ENCODE results near the gene PAGE3.

PAGE3 gene

GRCh38 chrX:55264816-55265215 is at the start of gene PAGE3:
PAGE3 (minus strand) TSS chrX:55264916; CDS start chrX:55263903, 1,013 bp downstream.
- DNase-seq = no peak

GRCh38 chrX:55312655-55313054 is 47.9 kb upstream of the PAGE3 start:
- no peak for DNase-seq

- no peak for DNase-seq
Observed at GRCh38 chrX:55290963-55291362, 26.2 kb upstream of the PAGE3 start.

GRCh38 chrX:55279832-55280231 is 15.1 kb upstream of the PAGE3 start:
- DNase-seq = no peak

- no peak for DNase-seq
Observed at GRCh38 chrX:55260806-55261205, 3.9 kb downstream of the PAGE3 start.

GRCh38 chrX:55253528-55253927 is 11.2 kb downstream of the PAGE3 start:
- no peak for DNase-seq

GRCh38 chrX:55240788-55241340 is 23.9 kb downstream of the PAGE3 start:
- no peak for DNase-seq

- DNase-seq = no peak
Observed at GRCh38 chrX:55220119-55220794, 44.5 kb downstream of the PAGE3 start, which contains the start of gene PAGE5. PAGE5 (plus strand) TSS chrX:55220346; CDS start chrX:55221383, 1,037 bp downstream.

- DNase-seq = no peak
Observed at GRCh38 chrX:55213381-55213780, 51.3 kb downstream of the PAGE3 start.

- DNase-seq = no peak
Observed at GRCh38 chrX:55210931-55211677, 53.6 kb downstream of the PAGE3 start.

All from inflammatory macrophage treated with lipopolysaccharide for 1 hour (primary cell).